IMR-90 (cell line): ENCODE data around the gene PLCB4. TPM values are rescaled to one million over a fixed set of nuclear protein-coding genes. Genes with fewer than 3 reads are reported as not detected.
A peak's percentile ranks its signal among the peaks of the same experiment; 100 is the strongest.

Experiments used
- ATAC-seq: fragments of 200-7000 bp; cut with Tn5 transposase; 2 replicates; pipeline ENCODE4 v1.9.1; 2020; ENCODE audit warnings: low read depth, mild to moderate bottlenecking, moderate library complexity
- BruUV-seq: library from RNA; stranded (reverse); fragments of 400-500 nt; replicated peaks from 2 replicates; lab custom pipeline; 2021; lab: Mats Ljungman, UMichigan
- CTCF ChIA-PET: fragments of 300-600 bp; formaldehyde crosslinking; extraction: SDS; loops from one replicate; lab custom pipeline; 2021; ENCODE audit warnings: antibody characterized with exemption; lab: Yijun Ruan, JAX
- POLR2A ChIA-PET: fragments of 300-600 bp; sonication (Branson Sonifier 250); formaldehyde crosslinking; loops from one replicate; lab custom pipeline; 2022; ENCODE audit warnings: antibody characterized with exemption; ENCODE audit not compliant: unreplicated experiment; lab: Charles Lee
- DNase-seq: peaks from one replicate; pipeline ENCODE4 v3.0.0; 2013
- H2AFZ ChIP-seq: replicated peaks from 2 replicates; pipeline ENCODE3; 2013; ENCODE audit warnings: low read length, mild to moderate bottlenecking; ENCODE audit not compliant: poor library complexity
- H2AK5ac ChIP-seq: 2 replicates; pipeline ENCODE4 v1.6.1; 2013; ENCODE audit warnings: low read depth, low read length, inconsistent platforms
- H2AK9ac ChIP-seq: replicated peaks from 2 replicates; pipeline ENCODE3; 2013; ENCODE audit warnings: mild to moderate bottlenecking, low read depth, low read length, moderate library complexity; ENCODE audit not compliant: poor library complexity
- H2BK120ac ChIP-seq: 2 replicates; pipeline ENCODE4 v1.6.1; 2013; ENCODE audit warnings: low read depth, low read length, inconsistent platforms
- H2BK15ac ChIP-seq: 3 replicates; pipeline ENCODE4 v1.6.1; 2013; ENCODE audit warnings: low read depth, low read length, inconsistent platforms
- H2BK20ac ChIP-seq: 2 replicates; pipeline ENCODE4 v1.6.1; 2013; ENCODE audit warnings: low read depth, mild to moderate bottlenecking, inconsistent platforms, low read length, moderate library complexity
- H2BK5ac ChIP-seq: 2 replicates; pipeline ENCODE4 v1.6.1; 2013; ENCODE audit warnings: mild to moderate bottlenecking, low read depth, low read length, inconsistent platforms; ENCODE audit not compliant: poor library complexity, severe bottlenecking
- H3K14ac ChIP-seq: replicated peaks from 2 replicates; pipeline ENCODE4 v1.6.1; 2013; ENCODE audit warnings: low read depth, low read length, inconsistent platforms
- H3K18ac ChIP-seq: 2 replicates; pipeline ENCODE4 v1.6.1; 2013; ENCODE audit warnings: low read depth, low read length, control low read depth
- H3K23ac ChIP-seq: 2 replicates; pipeline ENCODE4 v1.6.1; 2013; ENCODE audit warnings: low read depth, low read length, inconsistent platforms
- H3K27ac ChIP-seq: 2 replicates; pipeline ENCODE4 v1.5.1; 2013; ENCODE audit warnings: mild to moderate bottlenecking, control low read depth, low read length; ENCODE audit not compliant: insufficient read depth
- H3K27me3 ChIP-seq: 2 replicates; pipeline ENCODE4 v1.6.1; 2013; ENCODE audit warnings: low read length; ENCODE audit not compliant: control insufficient read depth, insufficient read depth
- H3K36me3 ChIP-seq: 2 replicates; pipeline ENCODE4 v1.6.1; 2013; ENCODE audit warnings: low read length, mixed read lengths; ENCODE audit not compliant: control insufficient read depth, insufficient read depth
- H3K4ac ChIP-seq: 2 replicates; pipeline ENCODE4 v1.6.1; 2013; ENCODE audit warnings: low read depth, low read length, inconsistent platforms
- H3K4me1 ChIP-seq: 2 replicates; pipeline ENCODE4 v1.6.1; 2013; ENCODE audit warnings: low read length, mixed read lengths; ENCODE audit not compliant: control insufficient read depth, insufficient read depth
- H3K4me2 ChIP-seq: 2 replicates; pipeline ENCODE4 v1.6.1; 2013; ENCODE audit warnings: low read depth, mild to moderate bottlenecking, control low read depth, low read length, moderate library complexity
- H3K4me3 ChIP-seq: 2 replicates; pipeline ENCODE4 v1.5.1; 2013; ENCODE audit warnings: low read depth, mild to moderate bottlenecking, control low read depth, low read length, moderate library complexity; ENCODE audit not compliant: insufficient read depth
- H3K56ac ChIP-seq: 2 replicates; pipeline ENCODE4 v1.6.1; 2013; ENCODE audit warnings: low read length, inconsistent platforms; ENCODE audit not compliant: insufficient read depth; ENCODE audit errors: extremely low read depth
- H3K79me1 ChIP-seq, 2 experiments: 2 replicates each; pipeline ENCODE4 v1.6.1; 2013; ENCODE audit warnings: low read length in 2 of 2, inconsistent platforms in 1 of 2, low read depth in 1 of 2
- H3K9ac ChIP-seq: 2 replicates; pipeline ENCODE4 v1.6.1; 2013; ENCODE audit warnings: low read depth, low read length, control low read depth
- H3K9me1 ChIP-seq: 2 replicates; pipeline ENCODE4 v1.6.1; 2013; ENCODE audit warnings: low read length, inconsistent platforms; ENCODE audit not compliant: insufficient read depth
- H3K9me3 ChIP-seq: 2 replicates; pipeline ENCODE4 v1.6.1; 2013; ENCODE audit warnings: low read length; ENCODE audit not compliant: control insufficient read depth, insufficient read depth
- H4K20me1 ChIP-seq: 2 replicates; pipeline ENCODE4 v1.6.1; 2013; ENCODE audit warnings: low read length, inconsistent platforms; ENCODE audit not compliant: insufficient read depth
- H4K5ac ChIP-seq: 2 replicates; pipeline ENCODE4 v1.6.1; 2013; ENCODE audit warnings: mild to moderate bottlenecking, low read depth, low read length, control low read depth
- H4K8ac ChIP-seq, 2 experiments: 2 replicates each; pipeline ENCODE4 v1.6.1; 2013; ENCODE audit warnings: low read depth in 2 of 2, low read length in 2 of 2, control low read depth in 1 of 2, inconsistent platforms in 1 of 2
- H4K91ac ChIP-seq: 2 replicates; pipeline ENCODE4 v1.6.1; 2013; ENCODE audit warnings: low read depth, low read length, inconsistent platforms; ENCODE audit not compliant: insufficient read depth
- BHLHE40 ChIP-seq: fragments of 150-350 bp; IDR thresholded peaks from 2 replicates; pipeline ENCODE4 v1.6.1; 2016; ENCODE audit warnings: mild to moderate bottlenecking, low read depth, low read length
- CHD1 ChIP-seq: IDR thresholded peaks from 2 replicates; pipeline ENCODE4 v1.6.1; 2012; ENCODE audit warnings: low read depth, low read length, improper control_type of control experiment
- CTCF ChIP-seq: conservative IDR thresholded peaks from 2 replicates; pipeline ENCODE4 v1.5.1; 2012; ENCODE audit warnings: mild to moderate bottlenecking, low read depth, low read length, improper control_type of control experiment
- ELK1 ChIP-seq: fragments of 150-350 bp; IDR thresholded peaks from 2 replicates; pipeline ENCODE4 v1.6.1; 2016; ENCODE audit warnings: low read depth, mild to moderate bottlenecking, low read length, moderate library complexity, borderline replicate concordance
- FOS ChIP-seq: fragments of 150-350 bp; IDR thresholded peaks from 2 replicates; pipeline ENCODE4 v1.6.1; 2016; ENCODE audit warnings: low read depth, low read length
- MAFK ChIP-seq: IDR thresholded peaks from 2 replicates; pipeline ENCODE4 v1.6.1; 2012; ENCODE audit warnings: low read depth, low read length, improper control_type of control experiment
- MAZ ChIP-seq: IDR thresholded peaks from 2 replicates; pipeline ENCODE4 v1.6.1; 2012; ENCODE audit warnings: low read depth, mild to moderate bottlenecking, low read length, improper control_type of control experiment, moderate library complexity, borderline replicate concordance
- MXI1 ChIP-seq: IDR thresholded peaks from 2 replicates; pipeline ENCODE4 v1.6.1; 2012; ENCODE audit warnings: low read depth, mild to moderate bottlenecking, low read length, moderate library complexity, borderline replicate concordance
- NFE2L2 ChIP-seq: fragments of 150-350 bp; IDR thresholded peaks from 2 replicates; pipeline ENCODE4 v1.6.1; 2016; ENCODE audit warnings: low read depth, mild to moderate bottlenecking, low read length
- POLR2A ChIP-seq: IDR thresholded peaks from 2 replicates; pipeline ENCODE4 v1.6.1; 2012; ENCODE audit warnings: mild to moderate bottlenecking, low read depth, low read length
- RAD21 ChIP-seq: IDR thresholded peaks from 2 replicates; pipeline ENCODE4 v1.6.1; 2012; ENCODE audit warnings: low read length, improper control_type of control experiment
- RCOR1 ChIP-seq: IDR thresholded peaks from 2 replicates; pipeline ENCODE4 v1.6.1; 2012; ENCODE audit warnings: mild to moderate bottlenecking, low read length, improper control_type of control experiment; ENCODE audit not compliant: insufficient replicate concordance
- RFX5 ChIP-seq: IDR thresholded peaks from 2 replicates; pipeline ENCODE4 v1.8.0; 2012; ENCODE audit warnings: low read depth, mild to moderate bottlenecking, low read length, moderate library complexity
- SMC3 ChIP-seq: fragments of 150-350 bp; IDR thresholded peaks from 2 replicates; pipeline ENCODE4 v1.6.1; 2016; ENCODE audit warnings: low read depth, mild to moderate bottlenecking, antibody characterized with exemption, low read length, moderate library complexity
- USF2 ChIP-seq: fragments of 150-350 bp; IDR thresholded peaks from 2 replicates; pipeline ENCODE4 v1.6.1; 2017; ENCODE audit warnings: mild to moderate bottlenecking, antibody characterized with exemption, low read length, low read depth
- WGBS, 2 experiments: methylation state at CpG; one replicate each; pipeline versions ENCODE4 v1.1.5 to v1.1.7; 2013; ENCODE audit warnings: missing lambda C conversion rate in 2 of 2; ENCODE audit not compliant: insufficient read length in 1 of 2; ENCODE audit errors: extremely low coverage in 2 of 2; 5-methylcytosine and 5-hydroxymethylcytosine counted together
- dilution Hi-C: fragments of 300-500 bp; cut with HindIII; formaldehyde crosslinking; loops from one replicate; pipeline ENCODE4 v1.14.3; 2018; ENCODE audit warnings: low sequenced_read_pairs; ENCODE audit not compliant: unreplicated experiment
- in situ Hi-C: fragments of 300-500 bp; cut with MboI; formaldehyde crosslinking; loops from 3 replicates; pipeline ENCODE4 v1.14.3; 2019; ENCODE audit warnings: low sequenced_read_pairs, inconsistent platforms, mixed read lengths
- intact Hi-C: fragments of 100-400 bp; cut with micrococcal nuclease; formaldehyde crosslinking; loops from 2 replicates; pipeline ENCODE4 v1.10.0; 2022
- polyA plus RNA-seq, 3 experiments: library from polyadenylated mRNA; depleted of rRNA; stranded (reverse); fragments of >200 nt; gene quantifications; 2 replicates each; pipeline ENCODE4 v1.2.3, GENCODE V29; 2012; ENCODE audit warnings: low replicate concordance in 1 of 3
- total RNA-seq: library from RNA; depleted of rRNA; stranded (reverse); fragments of >200 nt; gene quantifications from 2 replicates; pipeline ENCODE4 v1.2.3, GENCODE V29; 2012

The PLCB4 gene
- total and polyA plus RNA-seq, 2 of the 4 experiments (the other 2 are of a cell fraction), result 12.5 to 24.0 TPM

GRCh38 chr20:9220874-9221547 lies 152.1 kb downstream of the PLCB4 start:
- in situ Hi-C loops, result no loop called here
- ATAC-seq, result peak; percentile 72
- TF ChIP-seq MAZ, result no peak
- TF ChIP-seq NFE2L2, result no peak
- no peak for TF ChIP-seq BHLHE40
- TF ChIP-seq FOS, result no peak
- TF ChIP-seq RCOR1, result no peak
- no peak for TF ChIP-seq CHD1
- TF ChIP-seq USF2, result no peak
- no peak for TF ChIP-seq POLR2A
- no peak for TF ChIP-seq MAFK
- no peak; the same call in 1 of the 2 replicates for TF ChIP-seq SMC3
- TF ChIP-seq RAD21, result no peak
- no peak for TF ChIP-seq CTCF
- no peak for TF ChIP-seq RFX5
- no peak for TF ChIP-seq ELK1
- TF ChIP-seq MXI1, result no peak

More at GRCh38 chr20:9220874-9221547, 152.1 kb downstream of the PLCB4 start:
- H3K4me2 ChIP-seq, result no peak overlapping the region
- H3K56ac ChIP-seq, result no peak overlapping the region
- no CpG with 5 or more reads among the region's 6 CpGs for WGBS, 2 experiments
- POLR2A ChIA-PET, result no interaction called here
- H3K4ac ChIP-seq, result peak overlapping the region; percentile 5; the same call in 1 of the 2 replicates
- no peak overlapping the region for H2AFZ ChIP-seq
- peaks cover 17 to 64% of the 10 kb centered on the region in 2 experiments for H3K79me1 ChIP-seq
- H3K9ac ChIP-seq, result no peak overlapping the region
- H3K27ac ChIP-seq, result no peak overlapping the region
- peak; percentile 84 for DNase-seq
- H3K23ac ChIP-seq, result 0 out of 2 replicates have a peak overlapping the region, but pooled peaks have one; percentile 6
- H3K9me1 ChIP-seq, result peaks cover 14% of the 10 kb centered on the region
- no TSS peak for BruUV-seq
- H2BK15ac ChIP-seq, result 0 out of 3 replicates have a peak overlapping the region, but pooled peaks have one; percentile 17
- H4K8ac ChIP-seq, result peak overlapping the region in 1 of 2 experiments; percentile 11; a peak in 1 of 4 replicates
- H3K4me3 ChIP-seq, result no peak overlapping the region
- H3K9me3 ChIP-seq, result no peaks in the 10 kb centered on the region
- H3K18ac ChIP-seq, result peak overlapping the region; percentile 16; the same call in 1 of the 2 replicates
- H2BK120ac ChIP-seq, result no peak overlapping the region
- no peak overlapping the region for H4K91ac ChIP-seq
- no peaks in the 10 kb centered on the region; the same call in 1 of the 2 replicates for H3K36me3 ChIP-seq
- H3K4me1 ChIP-seq, result peaks cover 8% of the 10 kb centered on the region
- H2BK5ac ChIP-seq, result peak overlapping the region; percentile 51
- dilution Hi-C loops (no loop called here), intact Hi-C loops (no loop called here)
- H2BK20ac ChIP-seq, result 0 out of 2 replicates have a peak overlapping the region, but pooled peaks have one; percentile 2
- no peak overlapping the region for H4K5ac ChIP-seq
- no peak overlapping the region for H2AK9ac ChIP-seq
- H4K20me1 ChIP-seq, result peaks cover 13% of the 10 kb centered on the region; the same call in 1 of the 2 replicates
- H2AK5ac ChIP-seq, result peak overlapping the region; percentile 13; the same call in 1 of the 2 replicates
- no peaks in the 10 kb centered on the region for H3K27me3 ChIP-seq
- H3K14ac ChIP-seq, result peak overlapping the region; percentile 5
- CTCF ChIA-PET, result no interaction called here
